Adrenal gland (tissue), 12 donors: ENCODE measurements around the gene HTR4. TPM values are rescaled to one million over a fixed set of nuclear protein-coding genes. Genes with fewer than 3 reads are reported as not detected.
A peak's percentile ranks its signal among the peaks of the same experiment; 100 is the strongest.

Source experiments
- DNase-seq, 7 donors: peaks; one replicate each; pipeline ENCODE4 v3.0.0-alpha.2; 2019 to 2020
- H3K27ac ChIP-seq, 5 donors: fragments of 200-600 bp; sonication (generic) in 4 of 5; 1 replicate in 3 of 5; 2 replicates in 2 of 5; pipeline versions ENCODE4 v1.5.1 to v1.8.0; 2016 to 2020; ENCODE audit warnings: mild to moderate bottlenecking in 1 of 5
- H3K27me3 ChIP-seq: fragments of 200-600 bp; 2 replicates; pipeline ENCODE4 v1.8.0; 2021
- H3K36me3 ChIP-seq, 2 donors: fragments of 200-600 bp; replicated peaks in 1 of 2; 1 replicate in 1 of 2; 2 replicates in 1 of 2; pipeline versions ENCODE4 v1.5.1 to v1.8.0; 2018 to 2022
- H3K4me1 ChIP-seq, 2 donors: fragments of 200-600 bp; replicated peaks in 1 of 2; 1 replicate in 1 of 2; 2 replicates in 1 of 2; pipeline versions ENCODE4 v1.5.1 to v1.8.0; 2018 to 2021
- H3K4me3 ChIP-seq, 4 donors: fragments of 200-600 bp; sonication (generic) in 3 of 4; one replicate each; pipeline ENCODE4 v1.5.1; 2016 to 2018
- H3K9me3 ChIP-seq, 3 donors: fragments of 200-600 bp; sonication (generic) in 1 of 3; replicated peaks in 1 of 3; 1 replicate in 2 of 3; 2 replicates in 1 of 3; pipeline versions ENCODE4 v1.5.1 to v1.8.0; 2016 to 2021
- POLR2A ChIP-seq, 2 donors: fragments of 450-650 bp; IDR thresholded peaks; one replicate each; pipeline ENCODE4 v1.6.1; 2017; ENCODE audit warnings: antibody characterized with exemption in 2 of 2, mild to moderate bottlenecking in 2 of 2, moderate library complexity in 1 of 2
- WGBS, 4 donors: extraction: QIAGEN DNeasy Blood & Tissue Kit in 2 of 4; methylation state at CpG; one replicate each; pipeline versions ENCODE4 v1.1.5 to v1.1.7; 2013 to 2017; 5-methylcytosine and 5-hydroxymethylcytosine counted together
- intact Hi-C, 2 donors: fragments of 100-400 bp; cut with DNase I; formaldehyde crosslinking; loops; one replicate each; pipeline versions ENCODE4 v1.14.1 to v1.15.0; 2022 to 2023
- polyA plus RNA-seq, 3 donors: library from polyadenylated mRNA; stranded (reverse); fragments of 200-250 nt in 2 of 3; fragments of 350-450 nt in 1 of 3; fragmentation: Illumina TruSeq in 1 of 3; extraction: RNeasy Lipid Tissue Mini Kit (QIAGEN cat#74804) in 1 of 3; gene quantifications; one replicate each; pipeline ENCODE4 v1.2.3, GENCODE V29; 2013 to 2014
- total RNA-seq, 9 donors: library from RNA; depleted of rRNA in 4 of 9; stranded (reverse); fragments of >200 nt in 4 of 9; fragments of 120-200 nt in 1 of 9; fragmentation: NEBNext Ultra II Directional in 1 of 9; extraction: Animal tissue kit (Norgen Biotek cat#: 25700) in 1 of 9; gene quantifications; one replicate each; pipeline versions ENCODE4 v1.1.0 to v1.2.4, GENCODE V29; 2013 to 2023
- TF ChIP-seq, protein P1 (sequence below), 6 experiments: fragments of 450-650 bp in 4 of 6; fragments of 200-600 bp in 2 of 6; sonication (generic) in 1 of 6; IDR thresholded peaks; 1 replicate in 5 of 6; 2 replicates in 1 of 6; pipeline versions ENCODE4 v1.5.1 to v1.8.0; 2016 to 2021; ENCODE audit warnings: antibody characterized with exemption in 6 of 6, mild to moderate bottlenecking in 2 of 6, moderate library complexity in 1 of 6
- donor health status: healthy with polysubstance abuse.
- donor health status: Bipolar disorder and iron deficiency.
- donor health status: DM: yes; HTN: yes; CAD: no.
- donor health status: DM: no; HTN: no; CAD: no.
- donor health status: DM: no; HTN: no; CAD: no.
- donor health status: DM: yes; HTN: yes; CAD: no.

HTR4 gene
- total and polyA plus RNA-seq, 12 donors = 0.11 to 2.6 (median 0.83) TPM; not detected in 1

DNA sequence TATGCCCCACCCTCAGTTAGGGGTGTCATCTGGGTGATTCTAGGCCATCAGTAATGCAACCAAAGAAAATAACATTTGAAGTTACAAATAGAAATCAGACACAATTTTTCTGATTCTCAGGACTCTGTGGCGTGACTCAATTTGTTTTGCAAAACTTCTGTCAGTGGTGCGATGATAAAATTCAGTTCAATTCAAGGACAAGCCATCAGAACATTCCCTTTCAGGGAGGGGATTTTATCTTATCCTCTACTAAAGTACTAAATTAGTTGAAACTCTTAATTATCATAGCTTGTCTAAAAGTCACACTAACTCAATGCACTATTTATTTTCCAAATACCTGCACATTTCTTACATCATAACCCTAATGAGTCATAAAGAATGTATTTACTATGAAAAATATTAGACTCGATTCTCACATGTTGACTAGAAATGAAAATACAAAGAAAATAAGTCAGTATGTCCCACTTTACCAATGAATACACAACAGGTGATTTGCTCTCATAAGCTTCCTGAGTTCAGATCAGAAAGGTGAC, 28.2 kb downstream of the HTR4 start:
- peak in 2 of 7 donors; percentile 2 to 8 for DNase-seq
- Histone ChIP-seq H3K4me3 (no peak overlapping the region), H3K9me3 (no peaks in the 10 kb centered on the region), H3K36me3 (no peaks in the 10 kb centered on the region), H3K27me3 (no peaks in the 10 kb centered on the region), H3K27ac (no peak overlapping the region), H3K4me1 (peaks cover 0 to 8% of the 10 kb centered on the region in 2 donors)
- 40 to 43% (median 41%) methylated on average over 3 of the region's 3 CpGs for WGBS, 4 donors
- intact Hi-C loops = no loop called here
- TF ChIP-seq, protein P1, sequence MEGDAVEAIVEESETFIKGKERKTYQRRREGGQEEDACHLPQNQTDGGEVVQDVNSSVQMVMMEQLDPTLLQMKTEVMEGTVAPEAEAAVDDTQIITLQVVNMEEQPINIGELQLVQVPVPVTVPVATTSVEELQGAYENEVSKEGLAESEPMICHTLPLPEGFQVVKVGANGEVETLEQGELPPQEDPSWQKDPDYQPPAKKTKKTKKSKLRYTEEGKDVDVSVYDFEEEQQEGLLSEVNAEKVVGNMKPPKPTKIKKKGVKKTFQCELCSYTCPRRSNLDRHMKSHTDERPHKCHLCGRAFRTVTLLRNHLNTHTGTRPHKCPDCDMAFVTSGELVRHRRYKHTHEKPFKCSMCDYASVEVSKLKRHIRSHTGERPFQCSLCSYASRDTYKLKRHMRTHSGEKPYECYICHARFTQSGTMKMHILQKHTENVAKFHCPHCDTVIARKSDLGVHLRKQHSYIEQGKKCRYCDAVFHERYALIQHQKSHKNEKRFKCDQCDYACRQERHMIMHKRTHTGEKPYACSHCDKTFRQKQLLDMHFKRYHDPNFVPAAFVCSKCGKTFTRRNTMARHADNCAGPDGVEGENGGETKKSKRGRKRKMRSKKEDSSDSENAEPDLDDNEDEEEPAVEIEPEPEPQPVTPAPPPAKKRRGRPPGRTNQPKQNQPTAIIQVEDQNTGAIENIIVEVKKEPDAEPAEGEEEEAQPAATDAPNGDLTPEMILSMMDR (IDR thresholded peaks at IDR 0.05) = no peak
- TF ChIP-seq POLR2A (IDR thresholded peaks at IDR 0.05) = no peak

GRCh38 chr5:148625250-148625649, 29.1 kb downstream of the HTR4 start:
- H3K9me3 ChIP-seq = no peaks in the 10 kb centered on the region
- no peak overlapping the region for H3K27ac ChIP-seq
- peaks cover 0 to 8% of the 10 kb centered on the region in 2 donors for H3K4me1 ChIP-seq
- intact Hi-C loops = no loop called here
- TF ChIP-seq, protein P1 (IDR thresholded peaks at IDR 0.05) = no peak
- TF ChIP-seq POLR2A (IDR thresholded peaks at IDR 0.05) = no peak
- no peak for DNase-seq
- no peaks in the 10 kb centered on the region for H3K36me3 ChIP-seq
- no peak overlapping the region for H3K4me3 ChIP-seq
- WGBS, 4 donors = 83 to 93% (median 89%) methylated on average over 2 of the region's 2 CpGs
- no peaks in the 10 kb centered on the region for H3K27me3 ChIP-seq

GRCh38 chr5:148623741-148624140, 30.6 kb downstream of the HTR4 start:
- 44 to 66% (median 51%) methylated on average over 7 of the region's 7 CpGs for WGBS, 4 donors

DNA sequence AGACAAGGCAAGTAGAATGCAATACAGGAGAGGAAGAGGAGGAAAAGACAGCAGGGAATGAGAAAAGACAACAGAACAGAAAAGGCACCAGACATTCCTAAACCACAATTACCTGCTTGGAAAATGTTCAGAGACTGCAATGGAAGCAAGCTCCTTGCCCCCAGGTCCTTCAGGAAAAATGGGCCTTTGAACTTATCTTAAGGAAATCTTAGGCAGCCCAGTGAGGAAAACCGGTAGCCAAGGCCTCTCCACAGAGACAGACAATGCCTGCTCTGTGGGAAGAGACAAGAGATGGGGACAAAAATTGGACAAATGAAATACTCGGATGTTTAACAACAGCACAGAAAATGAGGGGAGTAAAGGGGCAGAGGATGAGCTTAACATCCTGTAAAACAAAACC, 31.2 kb downstream of the HTR4 start:
- peaks cover 0 to 8% of the 10 kb centered on the region in 2 donors for H3K4me1 ChIP-seq
- H3K9me3 ChIP-seq = no peaks in the 10 kb centered on the region
- DNase-seq = no peak
- no peak for TF ChIP-seq POLR2A (IDR thresholded peaks at IDR 0.05)
- TF ChIP-seq, protein P1 (IDR thresholded peaks at IDR 0.05) = no peak
- H3K36me3 ChIP-seq = no peaks in the 10 kb centered on the region
- no peak overlapping the region for H3K27ac ChIP-seq
- intact Hi-C loops = no loop called here
- 75 to 83% (median 78%) methylated on average over 2 of the region's 2 CpGs for WGBS, 4 donors
- no peaks in the 10 kb centered on the region for H3K27me3 ChIP-seq
- no peak overlapping the region for H3K4me3 ChIP-seq

More at GRCh38 chr5:148623741-148624140, 30.6 kb downstream of the HTR4 start:
- H3K4me1 ChIP-seq = peaks cover 0 to 8% of the 10 kb centered on the region in 2 donors
- TF ChIP-seq, protein P1 (IDR thresholded peaks at IDR 0.05) = no peak
- no peak for TF ChIP-seq POLR2A (IDR thresholded peaks at IDR 0.05)
- H3K4me3 ChIP-seq = no peak overlapping the region
- no peaks in the 10 kb centered on the region for H3K36me3 ChIP-seq
- H3K27me3 ChIP-seq = no peaks in the 10 kb centered on the region
- no peak overlapping the region for H3K27ac ChIP-seq
- DNase-seq = peak in 1 of 7 donors; percentile 11
- intact Hi-C loops = no loop called here
- no peaks in the 10 kb centered on the region for H3K9me3 ChIP-seq
